HepG2 (cell line): ENCODE data around the gene NPFFR1. TPM values are rescaled to one million over a fixed set of nuclear protein-coding genes. Genes with fewer than 3 reads are reported as not detected.

Experiments used
- ATAC-seq: fragments of 200-7000 bp; cut with Tn5 transposase; 3 replicates; pipeline ENCODE4 v1.9.1; 2020; ENCODE audit warnings: mild to moderate bottlenecking, moderate library complexity
- BruUV-seq: library from RNA; stranded (reverse); fragments of 400-500 nt; replicated peaks from 2 replicates; lab custom pipeline; 2021; lab: Mats Ljungman, UMichigan
- CTCF ChIA-PET: fragments of 300-600 bp; formaldehyde crosslinking; extraction: SDS; loops from one replicate; lab custom pipeline; 2021; ENCODE audit warnings: low total read pairs, inconsistent platforms, low intra/inter-chr PET ratio; lab: Yijun Ruan, JAX
- POLR2A ChIA-PET: fragments of 350-600 bp; sonication (Branson Sonifier 250); formaldehyde crosslinking; loops from one replicate; lab custom pipeline; 2020; ENCODE audit warnings: antibody characterized with exemption, inconsistent platforms; lab: Yijun Ruan, JAX
- DNase-seq: peaks from one replicate; pipeline ENCODE4 v3.0.0-alpha.2; 2015; ENCODE audit warnings: low spot score
- FAIRE-seq: peaks from 3 replicates; lab custom pipeline; 2011; peaks lifted over from hg19 to GRCh38; lab: Jason Lieb, UNC
- H2AFZ ChIP-seq: one replicate; pipeline ENCODE4 v1.6.1; 2011; ENCODE audit warnings: low read length, inconsistent platforms
- H3K27ac ChIP-seq: fragments of 300-600 bp; 3 replicates; pipeline ENCODE4 v1.8.0; 2011; ENCODE audit warnings: mixed run types, mild to moderate bottlenecking, mixed read lengths, low read length, inconsistent platforms; ENCODE audit not compliant: insufficient read depth; ENCODE audit errors: extremely low read length
- H3K27me3 ChIP-seq, 2 experiments: fragments of 200-600 bp in 1 of 2; 2 replicates in 1 of 2; 3 replicates in 1 of 2; pipeline versions ENCODE4 v1.6.0 to v1.8.0; 2011; ENCODE audit warnings: low read length in 2 of 2, mild to moderate bottlenecking in 2 of 2, moderate library complexity in 2 of 2, inconsistent platforms in 1 of 2; ENCODE audit not compliant: insufficient read depth in 2 of 2, control insufficient read depth in 1 of 2
- H3K36me3 ChIP-seq, 2 experiments: fragments of 200-600 bp in 1 of 2; replicated peaks in 1 of 2; 2 replicates in 1 of 2; 3 replicates in 1 of 2; pipeline versions ENCODE4 v1.5.1 to v1.8.0; 2011; ENCODE audit warnings: low read length in 2 of 2, inconsistent platforms in 1 of 2; ENCODE audit not compliant: insufficient read depth in 2 of 2, control insufficient read depth in 1 of 2
- H3K4me1 ChIP-seq: 2 replicates; pipeline ENCODE4 v1.5.1; 2012; ENCODE audit warnings: low read length, inconsistent platforms; ENCODE audit not compliant: insufficient read depth
- H3K4me2 ChIP-seq: 2 replicates; pipeline ENCODE4 v1.6.0; 2011; ENCODE audit warnings: low read depth, low read length, inconsistent platforms
- H3K4me3 ChIP-seq, 3 experiments: fragments of 200-600 bp in 1 of 3; sonication (generic), shearing (Covaris generic) in 1 of 3; replicated peaks in 1 of 3; 2 replicates each; pipeline ENCODE4 v1.5.1; 2011 to 2016; ENCODE audit warnings: low read length in 3 of 3, inconsistent platforms in 2 of 3, low read depth in 2 of 3, mild to moderate bottlenecking in 2 of 3, control low read depth in 1 of 3, mixed read lengths in 1 of 3; ENCODE audit not compliant: insufficient read depth in 1 of 3
- H3K79me2 ChIP-seq: one replicate; pipeline ENCODE4 v1.6.1; 2011; ENCODE audit warnings: low read length, inconsistent platforms; ENCODE audit not compliant: insufficient read depth
- H3K9ac ChIP-seq: 2 replicates; pipeline ENCODE4 v1.6.0; 2011; ENCODE audit warnings: mild to moderate bottlenecking, low read depth, low read length, inconsistent platforms; ENCODE audit not compliant: insufficient read depth
- H3K9me3 ChIP-seq: 2 replicates; pipeline ENCODE4 v1.5.1; 2012; ENCODE audit warnings: mild to moderate bottlenecking, low read length
- H4K20me1 ChIP-seq: 2 replicates; pipeline ENCODE4 v1.6.0; 2011; ENCODE audit warnings: inconsistent platforms, mild to moderate bottlenecking, low read length, moderate library complexity; ENCODE audit not compliant: insufficient read depth
- ADNP ChIP-seq: sonication (generic); formaldehyde crosslinking; IDR thresholded peaks from 2 replicates; pipeline ENCODE4 v1.4.0; 2020; ENCODE audit warnings: missing genetic modification reagents
- SIN3A ChIP-seq: IDR thresholded peaks from 2 replicates; pipeline ENCODE4 v1.6.1; 2011; ENCODE audit warnings: low read depth, mild to moderate bottlenecking, control low read depth, low read length, borderline replicate concordance
- ZFP82 ChIP-seq: sonication (generic); formaldehyde crosslinking; IDR thresholded peaks from 2 replicates; pipeline ENCODE4 v1.5.1; 2020; ENCODE audit warnings: mild to moderate bottlenecking, missing genetic modification reagents, borderline replicate concordance
- ZXDC ChIP-seq: sonication (generic); formaldehyde crosslinking; IDR thresholded peaks from 2 replicates; pipeline ENCODE4 v1.5.0; 2020; ENCODE audit warnings: mild to moderate bottlenecking, missing genetic modification reagents
- ZZZ3 ChIP-seq: sonication (generic); formaldehyde crosslinking; IDR thresholded peaks from 2 replicates; pipeline ENCODE4 v1.4.0; 2020; ENCODE audit warnings: missing genetic modification reagents, mild to moderate bottlenecking, borderline replicate concordance
- whole genome bisulfite sequencing: methylation state at CpG from one replicate; pipeline ENCODE4 v1.1.6; 2017; ENCODE audit warnings: low lambda C conversion rate; 5-methylcytosine and 5-hydroxymethylcytosine counted together
- in situ Hi-C: cut with HindIII; loops from 2 replicates; pipeline ENCODE4 v1.10.0; 2017; ENCODE audit warnings: low pct_unique_long_range_greater_than_20kb; ENCODE audit not compliant: extremely low pct_ligation_motif_present
- intact Hi-C: fragments of 100-400 bp; cut with micrococcal nuclease; formaldehyde crosslinking; loops from one replicate; pipeline ENCODE4 v1.10.0; 2022; ENCODE audit not compliant: unreplicated experiment
- polyA plus RNA-seq, 8 experiments: library from polyadenylated mRNA; depleted of rRNA in 3 of 8; stranded (reverse) in 7 of 8; unstranded in 1 of 8; fragments of >200 nt; fragmentation: Illumina TruSeq in 4 of 8; extraction: Trizol in 4 of 8; gene quantifications; 2 replicates each; pipeline versions ENCODE4 v1.2.1 to v1.2.3, GENCODE V29; 2011 to 2016; ENCODE audit warnings: low read depth in 4 of 8, missing spikeins in 1 of 8, mixed read lengths in 1 of 8; ENCODE audit not compliant: insufficient read depth in 1 of 8
- total RNA-seq, 5 experiments: library from RNA; depleted of rRNA; stranded (reverse); fragments of >200 nt; fragmentation: Illumina TruSeq; extraction: Trizol; gene quantifications; 2 replicates each; pipeline ENCODE4 v1.2.3, GENCODE V29; 2016; ENCODE audit warnings: low read depth in 1 of 5

The NPFFR1 gene
- total and polyA plus RNA-seq, 2 of the 13 experiments (the other 11 are each of a cell fraction or from before 2014, with no cell fraction given) = under 0.01 TPM; not detected in 1

- H3K9me3 ChIP-seq = no peaks in the 10 kb centered on the region
- peaks cover 33% of the 10 kb centered on the region for H3K79me2 ChIP-seq
- no peaks in the 10 kb centered on the region; a peak in 1 of 5 replicates for H3K27me3 ChIP-seq
- peaks cover 72% of the 10 kb centered on the region for H3K4me1 ChIP-seq
- FAIRE-seq = no peak
- no peaks in the 10 kb centered on the region for H4K20me1 ChIP-seq
- H3K36me3 ChIP-seq = peaks cover 10 to 19% of the 10 kb centered on the region in 2 experiments
- POLR2A ChIA-PET = interaction anchor here (3.3 kb wide), 1 partner anchor 30 kb away, joined by 23 read pairs; no protein-coding TSS in a partner anchor
- in situ Hi-C loops = no loop called here
- H2AFZ ChIP-seq = no peak overlapping the region
- intact Hi-C loops = no loop called here
- H3K4me2 ChIP-seq = peak overlapping the region; percentile 99
- TF ChIP-seq ZZZ3 (no peak), SIN3A (no peak; the same call in 1 of the 2 replicates), ADNP (no peak), ZXDC (CRISPR knock-in tag) (0 out of 2 replicates have a peak, but pooled peaks have one; percentile 16), ZFP82 (CRISPR knock-in tag) (no peak)
- TF ChIP-seq, all 625 proteins: peak for 1
- CTCF ChIA-PET = no interaction called here
- peak overlapping the region; percentile 70 to 92 (median 71); a peak in 4 of 6 replicates for H3K4me3 ChIP-seq
- no peak overlapping the region for H3K27ac ChIP-seq
- H3K9ac ChIP-seq = peak overlapping the region; percentile 84; the same call in 1 of the 2 replicates
- ATAC-seq (no peak), DNase-seq (no peak)
- WGBS = 79% methylated on average over 15 of the region's 19 CpGs
- no TSS peak for BruUV-seq
These were observed 38.4 kb upstream of the NPFFR1 start for GRCh38 chr10:70321897-70322890.
